GM12874 (cell line): Measurements from ENCODE around the gene SESTD1.

Source experiments
- TF ChIP-seq, protein P1 (sequence below): IDR thresholded peaks from 2 replicates; pipeline ENCODE4 v1.5.1; 2011; ENCODE audit warnings: low read depth, mild to moderate bottlenecking, control low read depth, low read length, moderate library complexity; ENCODE audit not compliant: insufficient read depth

The SESTD1 gene

DNA sequence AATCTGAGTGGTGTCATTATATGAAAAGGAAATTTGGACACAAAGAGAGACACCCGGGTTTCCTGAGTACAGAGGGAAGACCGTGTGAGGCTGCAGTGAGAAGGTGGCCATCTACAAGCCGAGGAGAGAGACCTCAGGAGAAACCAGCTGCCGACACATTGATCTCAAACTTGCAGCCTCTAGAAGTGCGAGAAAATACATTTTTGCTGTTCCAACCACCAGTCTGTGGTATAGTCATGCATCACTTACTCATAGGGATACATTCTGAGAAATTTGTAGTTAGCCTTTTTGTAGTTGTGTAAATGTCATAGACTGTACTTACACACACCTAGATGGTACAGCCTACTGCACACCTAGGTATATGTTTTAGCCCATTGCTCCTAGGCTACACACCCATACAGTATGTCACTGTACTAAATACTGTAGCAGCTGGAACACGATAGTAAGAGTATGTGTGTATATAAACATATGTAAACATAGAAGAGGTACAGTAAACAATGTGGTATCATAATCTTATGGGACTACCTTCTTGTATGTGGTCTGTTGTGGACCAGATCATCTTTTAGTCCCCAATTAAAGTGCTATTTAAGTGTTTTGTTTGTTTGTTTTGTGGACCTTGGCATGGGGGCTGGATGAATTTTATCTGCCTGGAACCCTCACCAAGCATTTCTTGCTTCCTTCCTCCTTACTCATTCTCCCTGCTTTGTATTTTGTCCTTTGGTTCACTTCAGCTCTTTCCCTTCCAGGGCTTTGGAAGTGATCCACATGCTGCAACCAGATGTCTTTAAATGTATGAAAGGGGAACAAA lies 38.3 kb upstream of the SESTD1 start:
- TF ChIP-seq, protein P1, sequence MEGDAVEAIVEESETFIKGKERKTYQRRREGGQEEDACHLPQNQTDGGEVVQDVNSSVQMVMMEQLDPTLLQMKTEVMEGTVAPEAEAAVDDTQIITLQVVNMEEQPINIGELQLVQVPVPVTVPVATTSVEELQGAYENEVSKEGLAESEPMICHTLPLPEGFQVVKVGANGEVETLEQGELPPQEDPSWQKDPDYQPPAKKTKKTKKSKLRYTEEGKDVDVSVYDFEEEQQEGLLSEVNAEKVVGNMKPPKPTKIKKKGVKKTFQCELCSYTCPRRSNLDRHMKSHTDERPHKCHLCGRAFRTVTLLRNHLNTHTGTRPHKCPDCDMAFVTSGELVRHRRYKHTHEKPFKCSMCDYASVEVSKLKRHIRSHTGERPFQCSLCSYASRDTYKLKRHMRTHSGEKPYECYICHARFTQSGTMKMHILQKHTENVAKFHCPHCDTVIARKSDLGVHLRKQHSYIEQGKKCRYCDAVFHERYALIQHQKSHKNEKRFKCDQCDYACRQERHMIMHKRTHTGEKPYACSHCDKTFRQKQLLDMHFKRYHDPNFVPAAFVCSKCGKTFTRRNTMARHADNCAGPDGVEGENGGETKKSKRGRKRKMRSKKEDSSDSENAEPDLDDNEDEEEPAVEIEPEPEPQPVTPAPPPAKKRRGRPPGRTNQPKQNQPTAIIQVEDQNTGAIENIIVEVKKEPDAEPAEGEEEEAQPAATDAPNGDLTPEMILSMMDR = no peak

DNA sequence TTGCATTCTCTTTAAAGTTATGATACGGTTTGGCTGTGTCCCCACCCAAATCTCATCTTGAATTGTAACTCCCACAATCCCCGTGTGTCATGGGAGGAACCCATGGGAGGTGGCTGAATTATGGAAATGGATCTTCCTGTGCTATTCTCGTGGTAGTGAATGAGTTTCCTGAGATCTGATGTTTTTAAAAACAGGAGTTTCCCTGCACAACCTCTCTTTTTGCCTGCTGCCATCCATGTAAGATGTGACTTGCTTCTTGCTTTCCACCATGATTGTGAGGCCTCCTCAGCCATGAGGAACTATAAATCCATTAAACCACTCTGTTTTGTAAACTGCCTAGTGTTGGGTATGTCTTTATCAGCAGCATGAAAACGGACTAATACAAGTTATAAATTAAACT lies 37.5 kb upstream of the SESTD1 start:
- TF ChIP-seq, protein P1 = no peak

DNA sequence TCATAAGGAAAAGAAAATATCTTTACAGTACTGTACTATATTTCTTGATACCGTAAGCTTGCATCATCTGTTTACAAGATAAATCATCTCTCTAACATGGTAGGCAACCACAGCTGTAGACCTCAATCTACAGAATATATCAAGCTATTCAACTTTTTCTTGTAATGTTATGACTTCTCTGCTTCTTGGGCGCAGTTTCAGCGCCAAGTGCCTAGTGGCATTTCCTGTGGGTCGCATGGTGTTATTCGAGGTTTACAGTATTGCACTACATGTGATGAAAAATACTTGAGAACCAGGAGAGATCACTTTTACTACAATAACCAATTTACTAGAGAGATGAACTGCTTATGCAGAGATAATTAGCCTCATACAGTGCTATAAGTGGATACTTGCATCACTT lies 34.0 kb upstream of the SESTD1 start:
- TF ChIP-seq, protein P1 = no peak

DNA sequence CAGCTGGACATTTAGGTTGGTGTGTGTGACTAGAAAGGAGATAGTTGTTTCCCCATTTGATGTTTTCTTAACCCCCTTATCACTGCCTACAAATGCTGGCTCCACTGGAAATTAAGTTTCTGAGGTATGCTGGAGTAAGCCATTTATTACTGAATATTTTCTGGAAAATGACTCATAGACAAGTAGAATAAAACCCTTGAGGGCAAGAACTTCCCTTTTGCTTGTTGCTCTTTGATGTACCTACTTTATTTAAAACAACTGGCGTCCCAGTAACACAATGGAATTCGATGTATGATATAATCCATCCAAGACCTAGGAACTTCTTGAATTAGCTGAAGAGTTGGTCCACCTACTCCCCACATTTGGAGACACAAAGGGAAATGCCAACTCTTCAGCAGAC lies 33.3 kb upstream of the SESTD1 start:
- TF ChIP-seq, protein P1 = no peak

DNA sequence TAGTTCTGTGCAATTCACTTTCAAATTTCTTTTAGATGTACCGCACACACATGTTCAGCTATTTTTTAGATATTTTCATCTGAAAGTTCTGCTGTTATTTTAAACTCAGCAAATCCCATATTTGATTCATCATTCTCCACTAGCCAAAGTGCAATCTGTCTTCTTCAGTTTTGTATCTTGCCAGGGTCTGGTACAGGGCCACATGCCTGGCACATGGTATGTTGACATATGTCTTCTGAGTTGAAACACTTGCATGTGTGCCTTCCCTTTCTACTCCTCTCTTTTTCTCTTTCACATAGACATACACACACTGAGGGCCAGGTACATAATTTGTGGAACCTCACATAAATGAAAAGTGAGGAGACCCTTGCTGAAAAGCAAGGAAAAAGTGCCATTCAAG lies 25.7 kb upstream of the SESTD1 start:
- TF ChIP-seq, protein P1 = no peak

DNA sequence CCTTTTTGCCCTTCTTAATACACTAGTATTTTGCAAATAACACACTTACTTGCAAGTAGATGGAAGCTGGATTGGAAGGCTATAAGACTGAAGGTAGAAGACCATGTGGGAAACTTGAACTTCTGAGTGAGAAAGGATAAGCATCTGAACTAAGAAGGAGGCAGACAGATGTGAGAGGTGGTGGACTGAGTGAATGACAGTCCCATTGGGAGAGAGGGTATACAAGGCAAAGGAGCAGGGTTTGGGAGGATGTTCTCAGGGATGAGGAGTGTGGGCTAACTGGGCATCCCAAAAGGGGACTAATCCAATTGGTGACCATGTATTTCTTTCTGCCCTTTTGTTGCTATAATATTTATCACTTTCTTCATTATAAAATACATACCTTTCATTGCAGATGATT lies 20.4 kb upstream of the SESTD1 start:
- TF ChIP-seq, protein P1 = no peak

DNA sequence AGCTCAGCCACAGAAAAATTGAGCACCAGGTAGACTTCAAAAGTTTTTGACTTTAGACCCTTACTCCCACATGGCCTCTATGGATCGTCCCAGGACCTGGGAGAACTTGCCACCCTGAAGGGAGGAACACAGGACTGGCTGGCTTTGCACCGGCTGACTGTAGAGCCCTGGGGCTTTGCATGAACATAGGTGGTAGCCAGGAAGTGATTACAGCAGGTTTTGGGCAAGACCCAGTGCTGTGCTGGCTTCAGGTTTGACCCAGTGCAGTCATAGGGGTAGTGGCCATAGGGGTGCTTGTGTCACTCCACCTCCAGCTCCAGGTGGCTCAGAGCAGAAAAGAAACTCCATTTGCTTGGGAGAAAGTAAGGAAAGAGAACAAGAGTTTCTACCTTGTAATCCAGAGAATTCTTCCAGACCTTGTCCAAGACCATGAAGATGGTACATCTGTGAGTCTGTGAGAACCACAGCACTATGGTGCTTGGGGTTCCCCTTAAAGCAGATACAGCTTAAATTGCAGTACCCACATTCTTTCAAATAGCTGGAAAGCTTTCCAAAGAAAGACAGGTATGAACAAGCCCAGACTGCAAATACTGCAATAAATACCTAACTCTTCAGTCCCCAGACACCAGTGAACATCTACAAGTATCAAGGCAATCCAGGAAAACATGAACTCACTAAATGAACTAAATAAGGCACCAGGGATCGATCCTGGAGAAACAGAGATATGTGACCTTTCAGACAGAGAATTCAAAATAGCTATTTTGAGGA lies 13.0 kb upstream of the SESTD1 start:
- TF ChIP-seq, protein P1 = no peak
